NCI-H524 treated with DMSO at 0.1 percent for 48 hours (cell line): Measurements from ENCODE around the gene FSTL4.
"Not testable (repeated sequence)": the region's sequence is repeated elsewhere in the genome, so short reads cannot be mapped to it uniquely, and the experiment has no call there.

Experiments used
- DNase-seq: peaks from one replicate; lab custom pipeline; 2025; lab: John Stamatoyannopoulos, UW

FSTL4 gene

GRCh38 chr5:133456933-133457402, 155.4 kb downstream of the FSTL4 start:
- no peak for DNase-seq

- DNase-seq: no peak
These were observed 156.7 kb downstream of the FSTL4 start for GRCh38 chr5:133455676-133456075.

- DNase-seq: no peak
These were observed 157.9 kb downstream of the FSTL4 start for GRCh38 chr5:133454442-133454841.

GRCh38 chr5:133453831-133454230, 158.5 kb downstream of the FSTL4 start:
- no peak for DNase-seq

- no peak for DNase-seq
These were observed 159.1 kb downstream of the FSTL4 start for GRCh38 chr5:133453084-133453780.

GRCh38 chr5:133451926-133452325, 160.4 kb downstream of the FSTL4 start:
- DNase-seq: no peak

GRCh38 chr5:133450286-133450685, 162.1 kb downstream of the FSTL4 start:
- DNase-seq: no peak

- DNase-seq: no peak
These were observed 163.2 kb downstream of the FSTL4 start for GRCh38 chr5:133449181-133449580.

GRCh38 chr5:133446440-133446839, 165.9 kb downstream of the FSTL4 start:
- DNase-seq: no peak

GRCh38 chr5:133445744-133446143, 166.6 kb downstream of the FSTL4 start:
- no peak for DNase-seq

- DNase-seq: not testable (repeated sequence)
These were observed 167.1 kb downstream of the FSTL4 start for GRCh38 chr5:133445204-133445603.

GRCh38 chr5:133444711-133445110, 167.6 kb downstream of the FSTL4 start:
- no peak for DNase-seq

- no peak for DNase-seq
These were observed 171.1 kb downstream of the FSTL4 start for GRCh38 chr5:133441166-133441815.

GRCh38 chr5:133440467-133441115, 171.8 kb downstream of the FSTL4 start:
- no peak for DNase-seq

- no peak for DNase-seq
These were observed 172.5 kb downstream of the FSTL4 start for GRCh38 chr5:133439859-133440258.

GRCh38 chr5:133438487-133438886, 173.9 kb downstream of the FSTL4 start:
- no peak for DNase-seq

- DNase-seq: no peak
These were observed 178.0 kb downstream of the FSTL4 start for GRCh38 chr5:133434336-133434735.

- no peak for DNase-seq
These were observed 178.7 kb downstream of the FSTL4 start for GRCh38 chr5:133433641-133434040.

- DNase-seq: no peak
These were observed 179.3 kb downstream of the FSTL4 start for GRCh38 chr5:133432956-133433532.

- DNase-seq: no peak
These were observed 180.9 kb downstream of the FSTL4 start for GRCh38 chr5:133431326-133431865.

- no peak for DNase-seq
These were observed 182.2 kb downstream of the FSTL4 start for GRCh38 chr5:133430095-133430494.

GRCh38 chr5:133429046-133429445, 183.3 kb downstream of the FSTL4 start:
- no peak for DNase-seq
